HG02870 (cell line): ENCODE data around the gene CCL24.
"Not testable (repeated sequence)": the region's sequence is repeated elsewhere in the genome, so short reads cannot be mapped to it uniquely, and the experiment has no call there.

Source experiments
- ATAC-seq: cut with Tn5 transposase; IDR thresholded peaks from one replicate; pipeline ENCODE4 v1.9.1; 2021; ENCODE audit warnings: mild to moderate bottlenecking, moderate library complexity; ENCODE audit not compliant: unreplicated experiment

Gene CCL24

DNA sequence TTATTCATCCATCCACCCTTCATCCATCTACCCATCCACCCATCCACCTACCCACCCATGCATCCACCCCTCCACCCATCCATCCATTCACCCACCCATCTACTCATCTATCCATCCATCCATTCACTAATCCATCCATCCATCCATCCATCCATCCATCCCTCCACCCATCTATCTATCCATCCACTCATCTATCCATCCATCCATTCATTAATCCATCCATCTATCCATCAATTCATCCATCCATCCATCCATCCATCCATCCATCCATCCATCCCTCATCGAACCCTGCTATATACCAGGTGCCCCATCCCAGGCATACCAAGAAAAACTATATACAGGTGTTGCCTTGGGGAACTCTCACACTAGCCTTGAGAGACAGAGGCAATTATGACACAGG is 7.1 kb upstream of the CCL24 start:
- no peak for ATAC-seq

DNA sequence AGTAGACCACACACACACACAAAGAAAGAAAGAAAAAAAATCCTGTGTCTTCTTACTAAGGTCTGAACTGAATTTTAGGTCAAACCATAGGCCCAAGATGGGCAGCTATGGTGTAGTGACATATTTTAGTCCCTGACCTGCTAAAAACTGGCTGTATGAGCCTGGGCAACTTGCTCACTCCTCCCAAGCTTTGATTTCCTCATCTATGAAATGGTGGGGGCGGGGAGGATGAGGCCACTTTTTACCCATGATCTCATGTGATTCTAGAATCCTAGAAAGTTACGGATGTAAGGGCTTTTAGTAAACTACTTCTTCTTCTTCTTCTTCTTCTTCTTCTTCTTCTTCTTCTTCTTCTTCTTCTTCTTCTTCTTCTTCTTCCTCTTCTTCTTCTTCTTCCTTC is 6.1 kb upstream of the CCL24 start:
- no peak for ATAC-seq

DNA sequence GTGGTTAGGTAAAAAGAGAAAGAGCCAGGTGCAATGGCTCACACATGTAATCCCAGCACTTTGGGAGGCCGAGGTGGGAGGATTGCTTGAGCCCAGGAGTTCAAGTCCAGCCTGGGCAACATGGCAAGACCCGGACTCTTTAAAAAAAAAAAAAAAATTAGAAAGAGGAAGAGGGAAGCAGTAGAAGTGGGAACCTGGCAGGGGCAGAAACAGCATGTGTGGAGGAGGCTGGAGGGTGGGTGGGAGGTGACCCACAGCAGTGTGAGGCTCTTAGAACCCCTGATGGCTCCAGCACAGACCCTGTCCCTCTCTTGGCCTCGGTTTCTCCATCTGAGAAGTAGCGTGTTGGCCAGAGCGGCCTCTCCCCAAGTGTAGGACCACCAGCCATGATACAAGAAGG is 4.9 kb upstream of the CCL24 start:
- ATAC-seq: no peak

DNA sequence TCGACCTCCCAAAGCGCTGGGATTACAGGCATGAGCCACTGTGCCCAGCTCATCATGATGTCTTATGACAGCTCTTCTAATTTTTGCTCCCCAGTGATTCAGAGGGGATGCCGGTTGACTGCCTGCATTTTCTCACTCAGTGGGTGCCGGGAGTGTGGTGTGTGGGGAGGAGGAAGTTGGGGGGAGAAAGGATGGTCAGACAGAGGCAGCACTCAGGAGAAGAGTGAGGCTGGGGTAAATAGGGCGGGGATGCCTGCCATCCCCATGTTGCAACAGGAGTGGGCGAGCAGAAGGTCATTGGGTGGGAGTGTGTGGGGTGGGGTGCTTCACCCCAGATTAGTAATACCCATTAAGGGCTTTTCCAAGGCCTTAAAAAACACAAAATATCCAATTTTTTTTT is 3.5 kb upstream of the CCL24 start:
- no peak for ATAC-seq

DNA sequence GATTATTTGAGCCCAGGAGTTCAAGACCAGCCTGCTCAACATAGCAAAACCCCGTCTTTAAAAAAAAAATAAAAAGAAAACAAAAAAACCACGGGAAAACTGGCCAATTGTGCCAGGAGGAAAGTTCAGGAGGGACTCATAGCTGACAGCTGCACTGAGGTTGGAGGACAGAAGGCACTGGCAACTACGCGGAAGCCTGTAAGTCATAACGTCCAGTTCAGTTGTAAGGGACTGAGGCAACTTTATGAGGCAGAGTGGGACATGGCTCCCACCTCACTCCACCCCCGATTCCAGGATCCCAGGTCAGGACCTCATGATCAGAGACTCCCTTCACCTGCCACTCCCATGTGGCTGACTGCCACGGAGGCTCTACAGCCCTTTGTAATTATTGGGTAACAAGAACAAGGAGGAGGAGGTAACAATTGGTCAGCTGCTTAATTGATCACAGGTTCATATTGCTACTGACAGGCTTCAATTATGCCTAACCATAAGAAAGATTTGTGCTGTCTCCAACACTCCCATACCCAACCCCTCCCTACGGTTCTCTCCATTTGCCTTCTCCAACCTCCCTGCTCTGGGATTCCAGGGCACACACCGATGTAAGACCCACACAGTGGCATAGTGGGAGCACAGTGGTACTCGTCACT is 1.9 kb upstream of the CCL24 start:
- ATAC-seq: no peak

DNA sequence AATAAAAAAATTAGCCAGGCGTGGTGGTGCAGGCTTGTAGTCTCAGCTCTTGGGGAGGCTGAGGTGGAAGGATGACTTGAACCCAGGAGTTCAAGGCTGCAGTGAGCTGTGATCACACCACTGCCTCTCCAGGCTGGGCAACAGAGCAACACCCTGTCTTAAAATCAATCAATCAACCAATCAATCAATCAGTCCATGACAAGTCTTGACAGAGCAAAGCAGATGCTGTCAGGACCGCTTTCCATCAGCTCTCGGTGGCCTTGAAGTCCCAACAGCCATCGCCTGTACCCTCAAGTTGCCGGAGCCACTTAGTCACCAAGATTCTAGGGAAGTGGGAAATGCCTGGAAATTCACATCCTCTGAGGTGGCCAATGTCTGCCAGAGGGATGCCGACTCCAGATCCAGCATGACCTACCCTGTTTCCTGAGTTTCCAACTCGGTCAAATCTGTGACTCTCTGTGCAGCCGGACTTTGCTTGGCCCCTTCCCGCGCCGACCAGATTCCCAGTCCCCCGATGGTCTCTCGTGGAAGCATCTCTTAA is 871 bp upstream of the CCL24 start:
- ATAC-seq: no peak

DNA sequence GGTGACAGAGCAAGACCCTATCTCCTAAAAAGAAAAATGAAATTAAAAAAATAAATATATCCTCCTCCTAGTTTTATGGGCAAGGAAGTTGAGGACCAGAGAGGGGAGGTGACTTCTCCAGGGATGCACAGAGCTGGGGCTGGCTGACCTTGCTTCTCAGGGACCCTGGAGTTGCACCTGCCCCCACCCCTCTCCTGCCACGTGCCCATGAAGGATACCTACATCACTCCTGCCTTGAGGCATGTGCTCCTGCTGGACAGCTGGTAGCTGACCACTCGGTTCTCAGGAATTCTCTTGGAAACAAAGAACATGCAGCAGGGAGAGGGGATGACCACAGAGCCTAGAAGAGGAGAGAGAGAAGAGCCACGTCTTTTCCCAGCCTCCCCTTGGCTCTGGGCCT is 522 bp downstream of the CCL24 start:
- no peak for ATAC-seq

DNA sequence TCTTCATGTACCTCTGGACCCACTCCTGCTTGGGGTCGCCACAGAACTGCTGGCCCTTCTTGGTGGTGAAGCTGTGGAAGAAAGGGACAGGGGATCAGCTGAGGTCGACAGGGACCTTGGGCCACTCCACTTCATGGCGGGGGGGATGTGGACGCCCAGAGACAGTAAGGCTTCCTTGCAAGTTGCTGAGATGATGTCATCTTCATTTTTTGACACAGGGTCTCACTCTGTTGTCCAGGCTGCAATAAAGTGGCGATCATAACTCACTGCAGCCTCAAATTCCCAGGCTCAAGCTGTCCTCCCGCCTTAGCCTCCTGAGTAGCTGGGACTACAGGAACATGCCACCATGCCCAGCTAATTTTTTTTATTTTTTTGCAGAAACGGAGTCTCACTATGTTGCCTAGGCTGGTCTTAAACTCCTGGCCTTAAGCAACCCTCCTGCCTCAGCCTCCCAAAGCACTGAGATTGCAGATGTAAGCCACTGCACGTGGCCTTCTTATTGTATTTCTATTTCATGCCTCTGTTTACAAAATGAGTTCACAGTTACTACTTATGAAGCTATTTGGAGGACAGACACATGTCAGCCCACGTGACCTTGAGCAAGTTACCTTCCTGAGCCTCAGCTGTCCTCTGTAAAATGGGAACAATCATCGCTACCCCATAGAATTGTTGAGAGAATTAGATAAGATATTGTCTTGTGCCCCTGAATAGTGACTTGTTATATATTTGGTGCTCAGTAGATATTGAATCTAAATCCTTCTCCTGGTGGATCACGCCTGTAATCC is 1.5 kb downstream of the CCL24 start:
- no peak for ATAC-seq

DNA sequence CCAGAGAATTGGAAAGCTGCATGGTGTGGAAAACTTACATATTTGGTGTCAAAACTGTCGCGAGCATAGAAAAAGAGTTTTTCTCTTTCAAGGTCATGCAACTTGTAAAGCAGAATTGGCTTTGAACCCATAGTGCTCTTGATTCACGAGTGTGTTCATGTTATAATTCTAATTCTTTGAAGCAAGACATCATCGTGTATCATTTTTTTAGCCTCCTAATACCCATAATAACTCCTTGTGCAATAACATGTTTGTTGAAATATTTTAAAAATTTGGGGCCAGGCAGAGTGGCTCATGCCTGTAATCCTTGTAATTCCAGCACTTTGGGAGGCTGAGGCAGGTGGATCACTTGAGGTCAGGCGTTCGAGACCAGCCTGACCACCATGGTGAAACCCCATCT is 4.2 kb downstream of the CCL24 start:
- ATAC-seq: no peak

DNA sequence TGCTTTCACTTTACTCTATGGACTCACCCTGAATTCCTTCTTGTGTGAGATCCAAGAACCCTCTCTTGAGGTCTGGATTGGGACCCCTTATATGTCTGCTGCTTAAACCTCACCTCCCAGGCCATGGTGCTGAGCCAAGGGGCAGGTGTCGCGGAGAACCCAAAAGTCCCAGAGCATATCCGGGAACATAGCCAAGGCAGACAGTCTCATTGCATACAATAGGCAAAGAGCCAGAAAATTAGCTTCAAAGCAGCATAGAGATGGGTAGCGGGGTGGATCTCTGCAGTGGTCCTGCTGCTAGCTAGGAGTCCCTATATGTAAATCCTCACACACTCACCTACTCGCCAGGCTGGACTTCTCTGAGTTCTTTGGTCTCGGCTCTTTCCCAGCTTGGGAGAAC is 5.5 kb downstream of the CCL24 start:
- ATAC-seq: no peak

DNA sequence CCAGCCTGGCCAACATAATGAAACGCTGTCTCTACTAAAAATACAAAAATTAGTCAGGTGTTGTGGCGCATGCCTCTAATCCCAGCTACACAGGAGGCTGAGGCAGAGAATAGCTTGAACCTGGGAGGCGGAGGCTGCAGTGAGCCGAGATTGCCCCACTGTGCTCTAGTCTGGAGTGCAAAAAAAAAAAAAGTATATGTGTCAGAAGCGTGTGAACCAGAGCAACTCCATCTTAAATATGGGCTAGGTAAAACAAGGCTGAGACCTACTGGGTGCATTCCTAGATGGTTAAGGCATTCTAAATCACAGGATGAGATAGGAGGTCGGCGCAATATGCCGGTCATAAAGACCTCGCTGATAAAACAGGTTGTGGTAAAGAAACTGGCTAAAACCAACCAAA is 6.2 kb downstream of the CCL24 start:
- no peak for ATAC-seq

DNA sequence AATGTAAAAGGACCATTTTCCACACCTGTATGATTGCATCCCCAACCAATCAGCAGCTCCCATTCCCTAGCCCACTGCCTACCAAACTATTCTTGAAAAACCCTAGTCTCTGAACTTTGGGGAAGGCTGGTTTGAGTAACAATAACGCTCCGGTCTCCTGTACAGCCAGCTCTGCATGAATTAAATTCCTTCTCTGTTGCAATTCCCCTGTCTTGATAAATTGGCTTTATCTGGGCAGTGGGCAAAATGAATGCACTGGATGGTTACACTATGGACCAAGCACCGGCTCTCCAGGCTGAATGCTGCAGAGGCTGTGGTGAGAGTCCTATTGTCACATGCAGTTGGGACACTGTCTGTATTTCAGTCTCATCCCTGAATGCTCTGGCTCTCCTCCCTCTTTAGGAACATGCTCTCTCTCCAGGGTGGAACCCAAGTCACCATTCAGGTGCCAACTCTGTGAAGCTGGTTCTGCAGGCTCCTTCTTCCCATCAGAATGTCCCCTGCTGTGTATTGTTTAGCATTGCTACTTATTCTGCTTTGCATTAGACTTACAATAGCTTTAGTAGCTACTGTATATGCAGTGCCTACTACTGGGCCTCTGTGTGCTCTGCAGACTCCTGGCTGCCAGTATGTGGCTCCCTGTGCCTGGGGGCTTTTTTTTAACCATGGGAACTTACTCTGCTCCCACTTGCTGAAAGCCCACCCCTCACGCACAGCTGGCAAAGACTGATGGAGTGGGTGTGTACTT is 6.9 kb downstream of the CCL24 start:
- no peak for ATAC-seq

DNA sequence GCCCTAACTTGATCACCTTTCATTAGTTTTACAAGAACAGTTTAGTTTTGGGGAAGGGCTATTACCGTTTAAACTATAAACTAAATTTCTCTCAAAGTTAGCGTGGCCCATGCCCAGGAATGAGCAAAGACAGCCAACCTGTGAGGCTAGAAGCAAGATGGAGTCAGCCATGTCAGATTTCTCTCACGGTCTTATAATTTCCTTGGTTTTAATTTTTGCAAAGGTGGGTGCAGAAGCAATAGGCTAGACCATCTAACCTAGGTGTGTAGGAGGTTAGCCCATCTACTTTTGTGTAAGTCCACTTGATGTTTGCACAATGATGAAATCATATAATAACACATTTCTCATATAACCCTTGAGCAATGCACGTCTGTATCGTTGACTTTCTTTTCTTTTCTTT is 8.9 kb downstream of the CCL24 start:
- ATAC-seq: no peak

DNA sequence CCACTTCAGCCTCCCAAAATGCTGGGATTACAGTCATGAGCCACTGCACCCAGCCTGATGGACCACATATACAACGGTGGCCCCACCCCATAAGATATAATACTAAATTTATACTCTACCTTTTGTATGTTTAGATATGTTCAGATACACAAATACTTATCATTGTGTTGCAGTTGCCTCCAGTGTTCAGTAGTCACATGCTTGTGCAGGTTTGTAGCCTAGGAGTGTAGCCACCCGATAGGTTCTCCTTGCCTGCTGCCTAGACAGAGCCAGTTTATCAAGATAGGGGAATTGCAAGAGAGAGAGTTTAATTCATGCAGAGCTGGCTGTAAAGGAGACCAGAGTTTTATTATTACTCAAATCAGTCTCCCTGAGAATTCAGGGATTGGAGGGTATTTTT is 9.6 kb downstream of the CCL24 start:
- ATAC-seq: no peak

DNA sequence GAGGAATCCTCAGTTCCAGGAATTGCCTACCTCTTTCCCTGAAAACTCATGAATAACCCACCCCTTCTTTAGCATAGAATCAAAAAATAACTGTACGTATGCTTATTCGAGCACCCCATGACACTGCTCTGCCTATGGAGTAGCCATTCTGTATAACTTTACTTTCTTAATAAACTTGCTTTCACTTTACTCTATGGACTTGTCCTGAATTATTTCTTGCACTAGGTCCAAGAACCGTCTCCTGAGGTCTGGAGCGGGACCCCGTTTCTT is 11.1 kb downstream of the CCL24 start:
- no peak for ATAC-seq

DNA sequence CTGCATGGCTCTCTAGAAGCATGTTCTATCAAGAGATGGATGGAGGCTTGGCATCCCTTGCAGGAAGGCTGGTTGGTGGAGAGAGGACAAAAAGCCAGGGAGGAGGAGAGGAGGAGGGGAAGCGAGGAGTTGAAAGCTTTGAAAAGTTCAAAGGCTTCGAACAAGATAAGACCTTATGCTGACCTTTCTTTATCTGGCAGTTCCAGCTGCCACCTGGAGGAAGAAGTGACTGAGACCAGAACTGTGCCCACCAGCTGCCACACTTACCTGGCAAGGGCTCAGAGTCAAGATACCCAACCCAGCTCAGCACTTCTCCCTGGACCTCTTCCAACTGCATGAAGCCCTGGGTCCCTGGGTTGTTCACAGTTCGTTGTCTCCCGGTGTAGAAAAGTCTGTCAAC is 14.8 kb downstream of the CCL24 start:
- no peak for ATAC-seq

DNA sequence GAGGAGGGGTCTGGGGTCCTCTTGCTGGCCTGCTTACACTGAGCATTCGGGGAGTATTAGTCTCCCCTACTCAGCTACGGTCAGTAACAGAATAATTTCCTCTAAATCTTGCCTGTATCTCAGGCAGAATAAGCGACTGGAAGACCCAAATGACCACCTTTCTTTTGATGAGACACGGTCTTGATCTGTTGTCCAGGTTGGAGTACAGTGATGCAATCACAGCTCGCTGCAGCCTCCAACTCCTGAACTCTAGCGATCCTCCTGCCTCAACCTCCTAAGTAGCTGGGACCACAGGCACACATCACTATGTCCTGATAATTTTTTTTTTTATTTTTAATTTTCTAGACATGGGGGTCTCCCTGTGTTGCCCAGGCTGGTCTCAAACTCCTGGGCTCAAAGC is 17.2 kb downstream of the CCL24 start:
- no peak for ATAC-seq

DNA sequence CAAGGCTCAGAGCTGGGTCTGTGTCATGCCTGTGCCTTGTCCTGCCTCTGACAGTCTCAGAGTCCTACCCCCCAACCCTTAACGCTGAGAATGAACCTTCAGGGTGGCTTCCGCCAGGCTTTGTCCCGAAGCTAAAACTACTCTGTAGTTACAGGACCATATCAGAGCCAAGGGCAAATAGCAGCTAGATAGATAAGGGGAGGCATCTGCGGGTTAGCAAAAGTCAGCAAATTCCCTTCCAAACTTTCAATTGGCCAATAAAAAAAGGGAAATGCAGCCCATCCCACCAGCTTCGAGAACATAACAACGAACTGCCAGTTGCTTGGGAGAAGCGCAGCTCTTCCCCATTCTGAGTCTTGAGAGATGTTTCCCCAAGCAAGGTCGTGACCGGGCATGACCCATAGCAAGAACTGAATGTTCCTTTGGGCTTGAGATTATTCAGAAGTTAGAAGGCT is 17.7 kb downstream of the CCL24 start:
- no peak for ATAC-seq

DNA sequence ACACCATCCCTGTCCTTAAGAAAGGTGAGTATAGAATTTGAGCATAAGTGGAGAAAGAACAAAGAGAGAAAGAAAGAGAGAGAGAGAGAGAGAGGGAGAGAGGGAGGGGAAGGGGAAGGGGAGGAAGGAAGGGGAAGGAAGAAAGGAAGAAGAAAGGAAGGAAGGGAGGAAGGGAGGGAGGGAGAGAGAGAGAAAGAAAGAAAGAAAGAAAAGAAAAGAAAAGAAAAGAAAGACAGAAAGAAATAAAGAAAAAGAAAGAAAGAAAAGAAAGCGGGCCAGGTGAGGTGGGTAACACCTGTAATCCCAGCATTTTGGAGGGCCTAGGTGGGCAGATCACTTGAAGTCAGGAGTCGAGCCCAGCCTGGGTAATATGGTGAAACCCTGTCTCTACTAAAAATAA is 19.9 kb downstream of the CCL24 start:
- ATAC-seq: no peak

DNA sequence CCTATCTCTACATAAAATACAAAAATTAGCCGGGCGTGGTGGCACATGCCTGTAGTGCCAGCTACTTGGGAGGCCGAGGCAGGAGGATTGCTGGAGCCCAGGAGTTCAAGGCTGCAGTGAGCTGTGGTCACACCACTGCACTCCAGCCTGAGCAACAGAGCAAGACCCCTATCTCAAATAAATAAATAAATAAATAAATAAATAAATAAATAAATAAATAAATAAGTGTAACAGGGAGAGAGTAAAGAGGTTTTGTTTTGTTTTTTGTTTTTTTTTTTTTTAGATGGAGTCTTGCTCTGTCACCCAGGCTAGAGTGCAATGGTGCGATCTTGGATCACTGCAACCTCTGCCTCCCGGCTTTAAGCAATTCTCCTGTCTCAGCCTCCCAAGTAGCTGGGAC is 21.0 kb downstream of the CCL24 start:
- not testable (repeated sequence) for ATAC-seq

DNA sequence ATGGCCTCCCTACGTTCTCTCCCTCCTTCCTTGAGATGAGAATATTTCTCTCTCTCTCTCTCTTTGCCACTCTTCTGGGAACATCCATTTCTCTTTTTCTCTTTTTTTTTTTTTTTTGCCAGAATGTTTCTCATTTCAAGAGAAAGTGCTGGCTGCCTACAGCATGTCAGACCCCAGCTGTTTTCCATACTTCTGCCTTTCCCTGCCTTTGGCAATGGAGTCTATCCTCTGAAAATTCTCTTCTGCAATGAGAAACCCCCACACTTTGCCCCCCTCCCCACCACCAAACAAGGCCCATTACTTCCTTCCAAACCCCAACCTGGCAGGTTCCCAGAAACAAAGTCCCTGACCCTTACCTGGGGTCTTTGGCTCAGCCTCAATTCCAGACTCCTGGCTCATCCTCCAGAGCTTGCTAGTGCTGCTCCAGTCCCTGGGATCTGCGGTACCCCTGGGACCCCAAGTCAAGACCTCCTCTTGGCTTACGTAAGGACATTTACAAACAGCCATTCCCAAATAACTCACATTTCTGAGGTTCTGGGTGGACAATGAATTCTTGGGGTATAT is 24.2 kb downstream of the CCL24 start:
- no peak for ATAC-seq
